Testis (tissue), 2 donors: ENCODE results near the gene SH2D3C.

Experiments used
- CTCF ChIP-seq, 3 experiments: fragments of 450-650 bp in 2 of 3; fragments of 200-600 bp in 1 of 3; sonication (generic) in 1 of 3; IDR thresholded peaks; one replicate each; pipeline ENCODE4 v1.5.1; 2016 to 2019; ENCODE audit warnings: antibody characterized with exemption in 3 of 3, mild to moderate bottlenecking in 2 of 3, moderate library complexity in 1 of 3
- POLR2A ChIP-seq: fragments of 450-650 bp; IDR thresholded peaks from one replicate; pipeline ENCODE4 v1.6.1; 2017; ENCODE audit warnings: antibody characterized with exemption, mild to moderate bottlenecking, moderate library complexity

GRCh38 chr9:127705577-127706379 is 72.7 kb downstream of the SH2D3C start:
- TF ChIP-seq CTCF (IDR thresholded peaks at IDR 0.05), result no peak
- TF ChIP-seq POLR2A, result no peak
